H1 (cell line): ENCODE data around the gene SMURF2. TPM values are rescaled to one million over a fixed set of nuclear protein-coding genes. Genes with fewer than 3 reads are reported as not detected.

Experiments
- CTCF ChIA-PET: fragments of 300-600 bp; sonication (Branson Sonifier 250); formaldehyde crosslinking; loops from one replicate; lab custom pipeline; 2021; ENCODE audit not compliant: partially characterized antibody; lab: Charles Lee
- POLR2A ChIA-PET: fragments of 300-600 bp; sonication (Branson Sonifier 250); formaldehyde crosslinking; loops from one replicate; lab custom pipeline; 2021; ENCODE audit warnings: inconsistent platforms; ENCODE audit not compliant: partially characterized antibody; lab: Charles Lee
- DNase-seq, 2 experiments: peaks; one replicate each; pipeline versions ENCODE4 v3.0.0 to v3.0.0-alpha.2; 2010 to 2022; ENCODE audit warnings: low spot score in 2 of 2, low read depth in 1 of 2, mixed read lengths in 1 of 2
- FAIRE-seq: peaks from 2 replicates; lab custom pipeline; 2011; peaks lifted over from hg19 to GRCh38; lab: Jason Lieb, UNC
- H2AFZ ChIP-seq: 2 replicates; pipeline ENCODE4 v1.8.1; 2012; ENCODE audit warnings: low read length, inconsistent platforms
- H2AK5ac ChIP-seq: 2 replicates; pipeline ENCODE4 v1.6.1; 2013; ENCODE audit warnings: low read depth, low read length
- H2BK120ac ChIP-seq: replicated peaks from 2 replicates; pipeline ENCODE3; 2013; ENCODE audit warnings: low read depth, low read length, inconsistent platforms
- H2BK12ac ChIP-seq: 2 replicates; pipeline ENCODE4 v1.6.1; 2013; ENCODE audit warnings: low read depth, low read length
- H2BK15ac ChIP-seq: 2 replicates; pipeline ENCODE4 v1.6.1; 2013; ENCODE audit warnings: low read length
- H2BK20ac ChIP-seq: 2 replicates; pipeline ENCODE4 v1.6.1; 2013; ENCODE audit warnings: low read length
- H2BK5ac ChIP-seq: 2 replicates; pipeline ENCODE4 v1.6.1; 2013; ENCODE audit warnings: low read depth, low read length
- H3K14ac ChIP-seq: 2 replicates; pipeline ENCODE4 v1.6.1; 2013; ENCODE audit warnings: inconsistent platforms; ENCODE audit not compliant: insufficient read length
- H3K18ac ChIP-seq: 2 replicates; pipeline ENCODE4 v1.6.1; 2013; ENCODE audit warnings: low read length; ENCODE audit errors: extremely low read depth
- H3K23ac ChIP-seq: 2 replicates; pipeline ENCODE4 v1.6.1; 2013; ENCODE audit warnings: inconsistent platforms; ENCODE audit not compliant: insufficient read length
- H3K23me2 ChIP-seq: 2 replicates; pipeline ENCODE4 v1.6.1; 2013; ENCODE audit warnings: low read depth, low read length
- H3K27ac ChIP-seq: 2 replicates; pipeline ENCODE4 v1.6.1; 2011; ENCODE audit warnings: low read depth, low read length, inconsistent platforms
- H3K27me3 ChIP-seq, 4 experiments: replicated peaks in 1 of 4; 1 replicate in 1 of 4; 2 replicates in 3 of 4; pipeline versions ENCODE4 v1.6.1 to v1.8.1; 2011 to 2013; ENCODE audit warnings: low read length in 3 of 4, mild to moderate bottlenecking in 3 of 4, inconsistent platforms in 2 of 4, mixed read lengths in 2 of 4, moderate library complexity in 1 of 4; ENCODE audit not compliant: control insufficient read depth in 3 of 4, insufficient read depth in 3 of 4; ENCODE audit errors: extremely low read depth in 1 of 4
- H3K36me3 ChIP-seq, 4 experiments: 2 replicates each; pipeline versions ENCODE4 v1.6.1 to v1.8.1; 2011 to 2013; ENCODE audit warnings: mild to moderate bottlenecking in 4 of 4, low read length in 3 of 4, moderate library complexity in 2 of 4, control low read depth in 1 of 4, inconsistent platforms in 1 of 4; ENCODE audit not compliant: insufficient read depth in 4 of 4, control insufficient read depth in 2 of 4
- H3K4ac ChIP-seq: replicated peaks from 2 replicates; pipeline ENCODE3; 2013; ENCODE audit warnings: low read length, low read depth, mixed read lengths, inconsistent platforms; ENCODE audit not compliant: insufficient read length
- H3K4me1 ChIP-seq, 4 experiments: replicated peaks in 1 of 4; 1 replicate in 1 of 4; 2 replicates in 3 of 4; pipeline versions ENCODE4 v1.6.1 to v1.8.1; 2011 to 2013; ENCODE audit warnings: low read length in 3 of 4, inconsistent platforms in 2 of 4, mixed read lengths in 1 of 4; ENCODE audit not compliant: insufficient read depth in 4 of 4, control insufficient read depth in 3 of 4
- H3K4me2 ChIP-seq, 2 experiments: 2 replicates each; pipeline versions ENCODE4 v1.6.1 to v1.8.1; 2011 to 2013; ENCODE audit warnings: low read depth in 2 of 2, low read length in 2 of 2, control low read depth in 1 of 2, inconsistent platforms in 1 of 2, mild to moderate bottlenecking in 1 of 2; ENCODE audit not compliant: insufficient read depth in 1 of 2
- H3K4me3 ChIP-seq, 4 experiments: fragments of 200-600, 300-600 bp in 1 of 4; sonication (generic), shearing (Covaris generic), sonication (Bioruptor Twin) in 1 of 4; 2 replicates each; pipeline versions ENCODE4 v1.5.1 to v1.8.1; 2011 to 2016; ENCODE audit warnings: low read length in 4 of 4, low read depth in 3 of 4, control low read depth in 2 of 4, inconsistent platforms in 2 of 4, mild to moderate bottlenecking in 2 of 4, mixed read lengths in 1 of 4, moderate library complexity in 1 of 4; ENCODE audit not compliant: insufficient read depth in 2 of 4; ENCODE audit errors: extremely low read depth in 1 of 4
- H3K56ac ChIP-seq: replicated peaks from 2 replicates; pipeline ENCODE3; 2013; ENCODE audit warnings: low read depth, mild to moderate bottlenecking, mixed read lengths, low read length, inconsistent platforms; ENCODE audit not compliant: insufficient read length
- H3K79me1 ChIP-seq: 2 replicates; pipeline ENCODE4 v1.6.1; 2013; ENCODE audit warnings: low read depth, low read length, control low read depth
- H3K79me2 ChIP-seq, 2 experiments: 2 replicates each; pipeline versions ENCODE4 v1.6.1 to v1.8.1; 2012 to 2013; ENCODE audit warnings: low read length in 2 of 2, mild to moderate bottlenecking in 2 of 2, inconsistent platforms in 1 of 2; ENCODE audit not compliant: insufficient read depth in 2 of 2, control insufficient read depth in 1 of 2
- H3K9ac ChIP-seq, 4 experiments: replicated peaks in 1 of 4; 1 replicate in 1 of 4; 2 replicates in 3 of 4; pipeline versions ENCODE4 v1.6.1 to v1.8.1; 2011 to 2013; ENCODE audit warnings: low read depth in 3 of 4, low read length in 3 of 4, control low read depth in 2 of 4, mild to moderate bottlenecking in 2 of 4, moderate library complexity in 2 of 4, inconsistent platforms in 1 of 4; ENCODE audit errors: extremely low read depth in 1 of 4
- H3K9me3 ChIP-seq, 2 experiments: 2 replicates each; pipeline versions ENCODE4 v1.6.1 to v1.8.1; 2012 to 2013; ENCODE audit warnings: mild to moderate bottlenecking in 2 of 2, moderate library complexity in 2 of 2, control low read depth in 1 of 2, inconsistent platforms in 1 of 2, low read depth in 1 of 2, low read length in 1 of 2, mixed read lengths in 1 of 2; ENCODE audit not compliant: insufficient read depth in 2 of 2
- H4K20me1 ChIP-seq, 2 experiments: replicated peaks in 1 of 2; 2 replicates each; pipeline versions ENCODE3 to v1.8.1; 2011 to 2013; ENCODE audit warnings: inconsistent platforms in 2 of 2, low read length in 2 of 2, mild to moderate bottlenecking in 1 of 2; ENCODE audit not compliant: insufficient read depth in 2 of 2, control insufficient read depth in 1 of 2
- H4K5ac ChIP-seq: 2 replicates; pipeline ENCODE4 v1.6.1; 2013; ENCODE audit warnings: low read length, low read depth, mixed read lengths, inconsistent platforms; ENCODE audit not compliant: insufficient read length
- H4K8ac ChIP-seq: 2 replicates; pipeline ENCODE4 v1.8.0; 2013; ENCODE audit warnings: mild to moderate bottlenecking, moderate library complexity, low read length, inconsistent platforms; ENCODE audit not compliant: insufficient read depth; ENCODE audit errors: extremely low read depth
- H4K91ac ChIP-seq: replicated peaks from 2 replicates; pipeline ENCODE3; 2013; ENCODE audit warnings: low read length, mixed read lengths, inconsistent platforms; ENCODE audit not compliant: insufficient read length
- CBX5 ChIP-seq: fragments of 300-800, 300-1000 bp; sonication (generic); IDR thresholded peaks from 2 replicates; pipeline ENCODE4 v1.7.1; 2016; ENCODE audit warnings: antibody characterized with exemption, low read length, low read depth
- CHD1 ChIP-seq: IDR thresholded peaks from 2 replicates; pipeline ENCODE4 v1.6.1; 2012; ENCODE audit warnings: low read depth, low read length, improper control_type of control experiment
- CHD2 ChIP-seq: IDR thresholded peaks from 2 replicates; pipeline ENCODE4 v1.6.1; 2012; ENCODE audit warnings: low read length, improper control_type of control experiment
- CREB1 ChIP-seq: IDR thresholded peaks from 2 replicates; pipeline ENCODE4 v1.6.1; 2012; ENCODE audit warnings: inconsistent platforms
- CTBP2 ChIP-seq: IDR thresholded peaks from 2 replicates; pipeline ENCODE4 v1.7.0; 2011; ENCODE audit warnings: borderline replicate concordance, mild to moderate bottlenecking, moderate library complexity, mixed read lengths, low read length; ENCODE audit not compliant: insufficient read depth, insufficient read length
- EP300 ChIP-seq, 2 experiments: IDR thresholded peaks; 1 replicate in 1 of 2; 2 replicates in 1 of 2; pipeline ENCODE4 v1.6.1; 2011 to 2012; ENCODE audit warnings: low read depth in 2 of 2, low read length in 2 of 2, mild to moderate bottlenecking in 2 of 2, borderline replicate concordance in 1 of 2, inconsistent platforms in 1 of 2, moderate library complexity in 1 of 2
- JUN ChIP-seq: IDR thresholded peaks from 2 replicates; pipeline ENCODE4 v1.6.1; 2011; ENCODE audit warnings: low read depth, mild to moderate bottlenecking, improper control_type of control experiment, low read length
- POLR2A ChIP-seq, 2 experiments: IDR thresholded peaks; 1 replicate in 1 of 2; 2 replicates in 1 of 2; pipeline ENCODE4 v1.6.1; 2011; ENCODE audit warnings: low read depth in 2 of 2, low read length in 2 of 2, mild to moderate bottlenecking in 2 of 2; ENCODE audit errors: control extremely low read depth in 1 of 2
- POU5F1 ChIP-seq: IDR thresholded peaks from 2 replicates; pipeline ENCODE4 v1.6.1; 2011; ENCODE audit warnings: low read depth, mild to moderate bottlenecking, low read length, moderate library complexity
- RFX5 ChIP-seq: IDR thresholded peaks from 2 replicates; pipeline ENCODE4 v1.6.1; 2011; ENCODE audit warnings: low read depth, low read length, improper control_type of control experiment, borderline replicate concordance
- SP2 ChIP-seq: IDR thresholded peaks from 2 replicates; pipeline ENCODE4 v1.6.1; 2012; ENCODE audit warnings: mild to moderate bottlenecking, low read length, inconsistent platforms
- TAF1 ChIP-seq: IDR thresholded peaks from 2 replicates; pipeline ENCODE4 v1.6.1; 2011; ENCODE audit warnings: mild to moderate bottlenecking, low read depth, low read length
- USF2 ChIP-seq: IDR thresholded peaks from 2 replicates; pipeline ENCODE4 v1.6.1; 2011; ENCODE audit warnings: low read length, improper control_type of control experiment
- WGBS, 2 experiments: shearing (Covaris generic) in 1 of 2; methylation state at CpG; one replicate each; pipeline versions ENCODE4 v1.1.6 to v1.1.7; 2013 to 2015; ENCODE audit warnings: low lambda C conversion rate in 2 of 2, mixed read lengths in 2 of 2, inconsistent platforms in 1 of 2, low coverage in 1 of 2, missing lambda C conversion rate in 1 of 2; ENCODE audit not compliant: insufficient replicate concordance in 2 of 2, insufficient coverage in 1 of 2, insufficient read length in 1 of 2; ENCODE audit errors: extremely low coverage in 1 of 2, missing lambda C conversion rate in 1 of 2; 5-methylcytosine and 5-hydroxymethylcytosine counted together
- polyA plus RNA-seq, 7 experiments: library from polyadenylated mRNA; depleted of rRNA in 3 of 7; stranded (reverse) in 5 of 7; unstranded in 2 of 7; fragments of >200 nt in 5 of 7; fragments of 200-250 nt in 2 of 7; gene quantifications; 1 replicate in 5 of 7; 2 replicates in 1 of 7; 4 replicates in 1 of 7; pipeline versions ENCODE4 v1.2.1 to v1.2.3, GENCODE V29; 2011 to 2013; ENCODE audit warnings: missing spikeins in 2 of 7, mixed read lengths in 2 of 7
- total RNA-seq: library from RNA; stranded (reverse); fragmentation: NEBNext Ultra II Directional; extraction: Animal tissue kit (Norgen Biotek cat#: 25700); gene quantifications from 2 replicates; pipeline ENCODE4 v1.2.1, GENCODE V29; 2021

Gene SMURF2
- total and polyA plus RNA-seq, 2 of the 8 experiments (the other 6 are each of a cell fraction or from before 2014, with no cell fraction given): 7.2 to 29.2 TPM

GRCh38 chr17:64614266-64615027 lies 47.7 kb downstream of the SMURF2 start:
- H4K8ac ChIP-seq: no peak overlapping the region
- H3K4me1 ChIP-seq: no peaks in the 10 kb centered on the region
- H3K79me2 ChIP-seq: peaks cover 0 to 50% of the 10 kb centered on the region in 2 experiments; a peak in 3 of 4 replicates
- H3K23me2 ChIP-seq: no peaks in the 10 kb centered on the region
- no peak for TF ChIP-seq RFX5
- TF ChIP-seq POLR2A (IDR thresholded peaks at IDR 0.05; ENCODE audit: control extremely low read depth in 1 of 2, low read depth in 2 of 2, low read length in 2 of 2): no peak
- no peak for TF ChIP-seq CHD1
- TF ChIP-seq CTBP2: no peak
- no peak for TF ChIP-seq CBX5
- TF ChIP-seq SP2: no peak
- TF ChIP-seq POU5F1: no peak
- no peak for TF ChIP-seq USF2
- no peak for TF ChIP-seq CREB1
- TF ChIP-seq JUN: no peak
- no peak for TF ChIP-seq TAF1
- no peak for TF ChIP-seq EP300 (IDR thresholded peaks at IDR 0.05; ENCODE audit: borderline replicate concordance in 1 of 2, low read depth in 2 of 2, low read length in 2 of 2)
- no peak for TF ChIP-seq CHD2
- H3K23ac ChIP-seq: no peak overlapping the region
- no peak overlapping the region for H2AK5ac ChIP-seq
- H2BK5ac ChIP-seq: no peak overlapping the region
- no peak overlapping the region for H3K4me3 ChIP-seq
- ChIA-PET POLR2A (interaction anchor here (1.0 to 1.9 kb wide), 2 partner anchors 110 to 111 kb away, joined by 3 to 4 read pairs; no protein-coding TSS in a partner anchor), CTCF (interaction anchor here (0.6 to 1.4 kb wide), 5 partner anchors 12 to 166 kb away, joined by 3 to 5 read pairs (median 3); no protein-coding TSS in a partner anchor)
- no peaks in the 10 kb centered on the region for H3K36me3 ChIP-seq
- H3K27ac ChIP-seq: no peak overlapping the region
- WGBS, 2 experiments: 88% methylated on average over 2 of the region's 2 CpGs; no CpG with 5 or more reads in 1 of the 2 experiments
- no peak overlapping the region for H4K91ac ChIP-seq
- DNase-seq (no peak), FAIRE-seq (no peak)
- H3K18ac ChIP-seq: no peak overlapping the region
- H3K4me2 ChIP-seq: no peak overlapping the region
- H2AFZ ChIP-seq: no peak overlapping the region
- H2BK15ac ChIP-seq: no peak overlapping the region
- no peak overlapping the region for H2BK120ac ChIP-seq
- H4K5ac ChIP-seq: no peak overlapping the region
- no peak overlapping the region for H3K56ac ChIP-seq
- no peak overlapping the region for H2BK12ac ChIP-seq
- no peak overlapping the region for H3K4ac ChIP-seq
- no peak overlapping the region for H3K9ac ChIP-seq
- H3K9me3 ChIP-seq: no peaks in the 10 kb centered on the region
- no peaks in the 10 kb centered on the region for H3K27me3 ChIP-seq
- H3K79me1 ChIP-seq: no peaks in the 10 kb centered on the region
- peaks cover 2 to 3% of the 10 kb centered on the region in 2 experiments for H4K20me1 ChIP-seq
- H2BK20ac ChIP-seq: no peak overlapping the region
- no peak overlapping the region for H3K14ac ChIP-seq
